HT1080 (cell line): ENCODE results near the gene GALNT15. TPM values are rescaled to one million over a fixed set of nuclear protein-coding genes. Genes with fewer than 3 reads are reported as not detected.

ENCODE experiments used
- DNase-seq: peaks from one replicate; pipeline ENCODE4 v3.0.0-alpha.2; 2015; ENCODE audit warnings: low read depth
- total RNA-seq: library from RNA; depleted of rRNA; stranded (reverse); fragments of >200 nt; shearing (Covaris generic); gene quantifications from 2 replicates; pipeline ENCODE4 v1.2.3, GENCODE V29; 2014; rRNA removed

The GALNT15 gene
- total RNA-seq, 1 experiment from 2014 or later = 0.26 TPM

DNA sequence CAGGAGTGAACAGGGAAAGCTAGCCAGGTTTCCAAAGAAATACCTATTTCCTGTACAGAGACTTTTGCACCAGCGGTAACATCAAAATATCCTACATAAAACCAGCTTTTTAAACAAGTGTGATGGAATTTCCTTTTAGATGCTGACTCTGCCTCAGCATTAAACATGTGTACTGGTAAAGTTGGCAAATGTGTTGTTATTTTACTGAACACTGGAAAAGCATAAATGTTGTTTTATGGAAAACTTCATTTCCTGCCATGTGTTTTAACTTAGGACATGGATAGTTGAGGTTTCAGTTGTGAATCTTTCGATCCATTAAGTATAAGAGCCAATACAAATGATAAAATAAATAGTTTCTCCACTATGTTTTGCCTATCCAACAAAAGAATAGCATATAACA lies 106.2 kb downstream of the GALNT15 start:
- DNase-seq = no peak

Other genes starting within 250 kb of the GALNT15 start
- 15.7 and 19.6 TPM in 2 replicates for gene DPH3, start 90.3 kb downstream of the GALNT15 start, total RNA-seq
- gene OXNAD1, start 90.5 kb downstream of the GALNT15 start, total RNA-seq = 26.4 and 33.1 TPM in 2 replicates